Measurements from ENCODE around the gene UGT1A7. TPM values are rescaled to one million over a fixed set of nuclear protein-coding genes. Genes with fewer than 3 reads are reported as not detected.

UGT1A7 gene
- total RNA-seq, 2 experiments from 2014 or later, result not detected

GRCh38 chr2:233813236-233814055 is 131.7 kb downstream of the UGT1A7 start:
- intact Hi-C loops (cut with DNase I, micrococcal nuclease), result no loop called here
- ATAC-seq (ENCODE audit: poor library complexity) (no peak), DNase-seq (peak in 1 of 14 experiments; percentile 12)
- Mint-ChIP-seq H3K27ac (no peak overlapping the region), H3K9me3 (no peaks in the 10 kb centered on the region), H3K4me1 (ENCODE audit: low read depth) (no peaks in the 10 kb centered on the region), H3K4me3 (no peak overlapping the region), H3K36me3 (ENCODE audit: low read depth) (no peaks in the 10 kb centered on the region), H3K27me3 (peaks cover 14% of the 10 kb centered on the region)
- Histone ChIP-seq H3K4me1 (ENCODE audit: insufficient read depth, low read length) (no peaks in the 10 kb centered on the region), H3K9me3 (ENCODE audit: control insufficient read depth in 1 of 2, insufficient read depth in 1 of 2, low read length in 2 of 2) (peaks cover 0 to 18% of the 10 kb centered on the region in 2 experiments), H3K36me3 (ENCODE audit: insufficient read depth, low read length) (no peaks in the 10 kb centered on the region), H3K27ac (ENCODE audit: low read depth in 1 of 2, low read length in 2 of 2) (no peak overlapping the region), H3K27me3 (ENCODE audit: control insufficient read depth in 1 of 2, insufficient read depth in 2 of 2, low read length in 2 of 2) (peaks cover 6 to 8% of the 10 kb centered on the region in 2 experiments), H3K4me3 (ENCODE audit: low read length) (no peak overlapping the region)
- no peak for TF ChIP-seq CTCF (IDR thresholded peaks at IDR 0.05)
- POLR2A ChIA-PET, result no interaction called here
- CTCF ChIA-PET, result interaction anchor here (0.5 kb wide), 1 partner anchor 123 kb away, joined by 3 read pairs; no protein-coding TSS in a partner anchor

- H3K4me1 ChIP-seq (ENCODE audit: insufficient read depth, low read length), result no peaks in the 10 kb centered on the region
- peaks cover 0 to 8% of the 10 kb centered on the region in 2 experiments for H3K27me3 ChIP-seq (ENCODE audit: control insufficient read depth in 1 of 2, insufficient read depth in 2 of 2, low read length in 2 of 2)
- H3K9me3 Mint-ChIP-seq, result no peaks in the 10 kb centered on the region
- DNase-seq (peak in 1 of 14 experiments; percentile 22), ATAC-seq (ENCODE audit: poor library complexity) (no peak)
- CTCF ChIA-PET, result no interaction called here
- no peaks in the 10 kb centered on the region for H3K36me3 Mint-ChIP-seq (ENCODE audit: low read depth)
- TF ChIP-seq CTCF (IDR thresholded peaks at IDR 0.05), result no peak
- no peak overlapping the region for H3K4me3 Mint-ChIP-seq
- intact Hi-C loops (cut with DNase I, micrococcal nuclease), result no loop called here
- H3K9me3 ChIP-seq (ENCODE audit: control insufficient read depth in 1 of 2, insufficient read depth in 1 of 2, low read length in 2 of 2), result peaks cover 0 to 18% of the 10 kb centered on the region in 2 experiments
- H3K36me3 ChIP-seq (ENCODE audit: insufficient read depth, low read length), result no peaks in the 10 kb centered on the region
- H3K27ac ChIP-seq (ENCODE audit: low read depth in 1 of 2, low read length in 2 of 2), result no peak overlapping the region
- peaks cover 14% of the 10 kb centered on the region for H3K27me3 Mint-ChIP-seq
- H3K4me1 Mint-ChIP-seq (ENCODE audit: low read depth), result no peaks in the 10 kb centered on the region
- POLR2A ChIA-PET, result no interaction called here
- no peak overlapping the region for H3K27ac Mint-ChIP-seq
- H3K4me3 ChIP-seq (ENCODE audit: low read length), result no peak overlapping the region
These were observed 132.5 kb downstream of the UGT1A7 start for GRCh38 chr2:233814056-233814835.

GRCh38 chr2:233815861-233816260 is 134.2 kb downstream of the UGT1A7 start:
- ATAC-seq (ENCODE audit: poor library complexity) (no peak), DNase-seq (no peak)
- Histone ChIP-seq H3K27ac (ENCODE audit: low read depth in 1 of 2, low read length in 2 of 2) (no peak overlapping the region), H3K27me3 (ENCODE audit: control insufficient read depth in 1 of 2, insufficient read depth in 2 of 2, low read length in 2 of 2) (peaks cover 0 to 3% of the 10 kb centered on the region in 2 experiments), H3K36me3 (ENCODE audit: insufficient read depth, low read length) (no peaks in the 10 kb centered on the region), H3K4me3 (ENCODE audit: low read length) (no peak overlapping the region), H3K4me1 (ENCODE audit: insufficient read depth, low read length) (no peaks in the 10 kb centered on the region), H3K9me3 (ENCODE audit: control insufficient read depth in 1 of 2, insufficient read depth in 1 of 2, low read length in 2 of 2) (peaks cover 0 to 18% of the 10 kb centered on the region in 2 experiments)
- TF ChIP-seq CTCF (IDR thresholded peaks at IDR 0.05), result no peak
- H3K27me3 Mint-ChIP-seq, result peaks cover 7% of the 10 kb centered on the region
- no peak overlapping the region for H3K4me3 Mint-ChIP-seq
- ChIA-PET POLR2A (no interaction called here), CTCF (no interaction called here)
- no peaks in the 10 kb centered on the region for H3K36me3 Mint-ChIP-seq (ENCODE audit: low read depth)
- no peak overlapping the region for H3K27ac Mint-ChIP-seq
- H3K9me3 Mint-ChIP-seq, result no peaks in the 10 kb centered on the region
- intact Hi-C loops (cut with DNase I, micrococcal nuclease), result no loop called here
- H3K4me1 Mint-ChIP-seq (ENCODE audit: low read depth), result no peaks in the 10 kb centered on the region
